Measurements from ENCODE around the gene VMP1. TPM values are rescaled to one million over a fixed set of nuclear protein-coding genes. Genes with fewer than 3 reads are reported as not detected.
A peak's percentile ranks its signal among the peaks of the same experiment; 100 is the strongest.
"Not testable (repeated sequence)": the region's sequence is repeated elsewhere in the genome, so short reads cannot be mapped to it uniquely, and the experiment has no call there.

Gene VMP1
- total RNA-seq, 1 experiment from 2014 or later = 277 TPM

GRCh38 chr17:59779521-59779920, 72.1 kb downstream of the VMP1 start:
- DNase-seq (no peak), ATAC-seq (no peak)
- Histone ChIP-seq H3K79me2 (ENCODE audit: low read length) (peaks cover 16% of the 10 kb centered on the region), H3K9ac (ENCODE audit: low read length) (no peak overlapping the region), H3K4me3 (ENCODE audit: low read length) (no peak overlapping the region), H3K27ac (ENCODE audit: low read length) (no peak overlapping the region), H3K9me2 (replicated peaks; ENCODE audit: low read length) (no peaks in the 10 kb centered on the region), H3K27me3 (ENCODE audit: low read length) (no peaks in the 10 kb centered on the region), H3K4me2 (ENCODE audit: low read length) (no peak overlapping the region), H3K9me3 (ENCODE audit: low read length) (no peaks in the 10 kb centered on the region), H3F3A (ENCODE audit: low read length, unreplicated experiment) (peaks cover 19% of the 10 kb centered on the region), H4K20me1 (ENCODE audit: low read length) (no peaks in the 10 kb centered on the region), H3K36me3 (ENCODE audit: low read depth, low read length) (peaks cover 20% of the 10 kb centered on the region), H2AFZ (ENCODE audit: low read length) (no peak overlapping the region), H3K4me1 (ENCODE audit: insufficient read depth, low read length) (peaks cover 33% of the 10 kb centered on the region)
- TF ChIP-seq, protein P1, sequence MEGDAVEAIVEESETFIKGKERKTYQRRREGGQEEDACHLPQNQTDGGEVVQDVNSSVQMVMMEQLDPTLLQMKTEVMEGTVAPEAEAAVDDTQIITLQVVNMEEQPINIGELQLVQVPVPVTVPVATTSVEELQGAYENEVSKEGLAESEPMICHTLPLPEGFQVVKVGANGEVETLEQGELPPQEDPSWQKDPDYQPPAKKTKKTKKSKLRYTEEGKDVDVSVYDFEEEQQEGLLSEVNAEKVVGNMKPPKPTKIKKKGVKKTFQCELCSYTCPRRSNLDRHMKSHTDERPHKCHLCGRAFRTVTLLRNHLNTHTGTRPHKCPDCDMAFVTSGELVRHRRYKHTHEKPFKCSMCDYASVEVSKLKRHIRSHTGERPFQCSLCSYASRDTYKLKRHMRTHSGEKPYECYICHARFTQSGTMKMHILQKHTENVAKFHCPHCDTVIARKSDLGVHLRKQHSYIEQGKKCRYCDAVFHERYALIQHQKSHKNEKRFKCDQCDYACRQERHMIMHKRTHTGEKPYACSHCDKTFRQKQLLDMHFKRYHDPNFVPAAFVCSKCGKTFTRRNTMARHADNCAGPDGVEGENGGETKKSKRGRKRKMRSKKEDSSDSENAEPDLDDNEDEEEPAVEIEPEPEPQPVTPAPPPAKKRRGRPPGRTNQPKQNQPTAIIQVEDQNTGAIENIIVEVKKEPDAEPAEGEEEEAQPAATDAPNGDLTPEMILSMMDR (conservative IDR thresholded peaks at IDR 0.05; ENCODE audit: low read depth, low read length) = no peak
- TF ChIP-seq EZH2 (IDR thresholded peaks at IDR 0.05; ENCODE audit: low read length, unreplicated experiment) (no peak), EZH2phosphoT487 (IDR thresholded peaks at IDR 0.05; ENCODE audit: borderline replicate concordance, low read length) (no peak)
- BruUV-seq (replicated peaks) = no TSS peak
- ChIA-PET POLR2A (ENCODE audit: unreplicated experiment) (interaction anchor here (1.1 kb wide), 1 partner anchor 25 kb away, joined by 16 read pairs; no protein-coding TSS in a partner anchor), CTCF (no interaction called here)
- intact Hi-C loops (cut with micrococcal nuclease) = no loop called here

GRCh38 chr17:59780548-59780947, 73.1 kb downstream of the VMP1 start:
- POLR2A ChIA-PET (ENCODE audit: unreplicated experiment) = interaction anchor here (1.1 kb wide), 1 partner anchor 26 kb away, joined by 16 read pairs; no protein-coding TSS in a partner anchor
- peaks cover 16% of the 10 kb centered on the region for H3K36me3 ChIP-seq (ENCODE audit: low read depth, low read length)
- H3K4me2 ChIP-seq (ENCODE audit: low read length); H2AFZ ChIP-seq (ENCODE audit: low read length); H3K9ac ChIP-seq (ENCODE audit: low read length); H3K9me2 ChIP-seq (replicated peaks; ENCODE audit: low read length); CTCF ChIA-PET; H3K27me3 ChIP-seq (ENCODE audit: low read length); H3K9me3 ChIP-seq (ENCODE audit: low read length); H3K4me3 ChIP-seq (ENCODE audit: low read length); BruUV-seq (replicated peaks); DNase-seq; H4K20me1 ChIP-seq (ENCODE audit: low read length); ATAC-seq; intact Hi-C loops (cut with micrococcal nuclease); H3K27ac ChIP-seq (ENCODE audit: low read length): not testable (repeated sequence)
- peaks cover 43% of the 10 kb centered on the region for H3K4me1 ChIP-seq (ENCODE audit: insufficient read depth, low read length)
- H3K79me2 ChIP-seq (ENCODE audit: low read length) = peaks cover 27% of the 10 kb centered on the region
- H3F3A ChIP-seq (ENCODE audit: low read length, unreplicated experiment) = peaks cover 21% of the 10 kb centered on the region

DNA sequence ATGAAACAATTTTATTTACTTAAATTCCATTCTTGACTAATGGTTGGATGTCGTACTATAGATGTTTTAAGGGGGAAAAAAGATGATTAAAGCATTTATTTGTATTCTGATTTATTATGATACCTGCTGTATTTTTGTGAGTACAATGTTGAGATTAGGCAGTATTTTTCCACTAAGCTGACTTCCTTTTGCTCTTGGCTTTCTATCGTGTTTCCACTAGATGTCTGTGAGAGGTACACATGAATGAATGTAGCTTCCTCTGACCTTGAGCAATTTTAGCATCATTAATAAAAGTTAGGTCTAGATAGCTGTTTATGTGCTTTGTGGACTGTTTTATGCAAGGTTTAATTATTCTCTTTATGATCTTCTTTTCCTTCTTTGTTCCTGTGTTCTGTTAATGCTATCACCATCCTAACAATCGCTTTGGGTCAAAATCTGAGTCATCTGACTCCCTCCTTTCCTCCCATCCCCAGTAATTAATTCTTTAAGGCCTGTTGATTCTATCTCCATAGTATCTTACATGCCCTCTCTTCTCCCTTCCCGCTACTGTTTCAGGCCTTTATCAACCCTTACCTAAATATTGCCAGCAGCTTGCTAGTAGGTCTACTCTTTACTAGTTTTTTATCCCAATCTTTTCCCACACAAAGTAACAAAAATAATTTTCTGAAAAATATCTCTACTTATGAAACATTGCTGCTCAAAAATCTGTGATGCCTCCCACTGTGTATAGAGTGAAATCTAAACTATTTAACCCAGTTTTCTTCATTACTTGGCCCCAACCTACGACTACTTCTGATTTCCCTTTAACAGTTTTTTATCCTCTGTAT, 76.0 kb downstream of the VMP1 start:
- H3K79me2 ChIP-seq (ENCODE audit: low read length) = peaks cover 42% of the 10 kb centered on the region

More for the DNA sequence above, 76.0 kb downstream of the VMP1 start:
- no peak overlapping the region for H2AFZ ChIP-seq (ENCODE audit: low read length)
- no peaks in the 10 kb centered on the region for H3K27me3 ChIP-seq (ENCODE audit: low read length)
- H3K27ac ChIP-seq (ENCODE audit: low read length) = peak overlapping the region; percentile 88
- intact Hi-C loops (cut with micrococcal nuclease) = loop anchor here (1.0 to 2.0 kb wide), 2 partner anchors 54 to 69 kb away; no protein-coding TSS in a partner anchor
- H3K9me3 ChIP-seq (ENCODE audit: low read length) = no peaks in the 10 kb centered on the region
- DNase-seq = peak; percentile 74
- peak; percentile 30 for ATAC-seq
- BruUV-seq (replicated peaks) = TSS peak; percentile 70
- H3K4me1 ChIP-seq (ENCODE audit: insufficient read depth, low read length) = peaks cover 69% of the 10 kb centered on the region
- peaks cover 4% of the 10 kb centered on the region; the same call in 1 of the 2 replicates for H3K36me3 ChIP-seq (ENCODE audit: low read depth, low read length)
- H3F3A ChIP-seq (ENCODE audit: low read length, unreplicated experiment) = peaks cover 32% of the 10 kb centered on the region
- ChIA-PET POLR2A (ENCODE audit: unreplicated experiment) (interaction anchor here (0.6 to 2.0 kb wide), 10 partner anchors 29 to 140 kb away, joined by 3 to 47 read pairs (median 10); no protein-coding TSS in a partner anchor), CTCF (interaction anchor here (0.6 to 1.7 kb wide), 2 partner anchors 45 to 70 kb away, joined by 4 to 6 read pairs; no protein-coding TSS in a partner anchor)
- H3K4me2 ChIP-seq (ENCODE audit: low read length) = peak overlapping the region; percentile 64
- no peaks in the 10 kb centered on the region for H4K20me1 ChIP-seq (ENCODE audit: low read length)
- H3K9ac ChIP-seq (ENCODE audit: low read length) = peak overlapping the region; percentile 64
- TF ChIP-seq, protein P1 (conservative IDR thresholded peaks at IDR 0.05; ENCODE audit: low read depth, low read length) = no peak
- TF ChIP-seq EZH2phosphoT487 (IDR thresholded peaks at IDR 0.05; ENCODE audit: borderline replicate concordance, low read length) (no peak), EZH2 (IDR thresholded peaks at IDR 0.05; ENCODE audit: low read length, unreplicated experiment) (no peak)
- no peaks in the 10 kb centered on the region for H3K9me2 ChIP-seq (replicated peaks; ENCODE audit: low read length)
- peak overlapping the region; percentile 43 for H3K4me3 ChIP-seq (ENCODE audit: low read length)
